Pancreas (tissue), 10 donors: ENCODE results near the gene CDS2. TPM values are rescaled to one million over a fixed set of nuclear protein-coding genes. Genes with fewer than 3 reads are reported as not detected.

Experiments used
- ATAC-seq, 4 donors: fragments of 200-7000 bp; cut with Tn5 transposase; one replicate each; pipeline versions ENCODE4 v1.8.0 to v1.9.1; 2020; ENCODE audit warnings: mild to moderate bottlenecking in 4 of 4, moderate library complexity in 4 of 4
- DNase-seq, 6 donors: peaks; one replicate each; pipeline ENCODE4 v3.0.0-alpha.2; 2020
- FAIRE-seq: peaks from 2 replicates; lab custom pipeline; 2012; peaks lifted over from hg19 to GRCh38; lab: Jason Lieb, UNC
- H3K27ac ChIP-seq, 4 donors: fragments of 200-600 bp; sonication (generic); 1 replicate in 3 of 4; 2 replicates in 1 of 4; pipeline versions ENCODE4 v1.5.0 to v1.8.0; 2020
- H3K27me3 ChIP-seq, 4 donors: fragments of 200-600 bp; one replicate each; pipeline ENCODE4 v1.8.0; 2021
- H3K36me3 ChIP-seq, 3 donors: fragments of 200-600 bp; sonication (generic) in 1 of 3; one replicate each; pipeline versions ENCODE4 v1.5.0 to v1.8.0; 2020 to 2021
- H3K4me1 ChIP-seq, 3 donors: fragments of 200-600 bp; one replicate each; pipeline ENCODE4 v1.8.0; 2021
- H3K4me3 ChIP-seq, 4 donors: fragments of 200-600 bp; sonication (generic) in 2 of 4; one replicate each; pipeline versions ENCODE4 v1.5.0 to v1.8.0; 2020 to 2021
- H3K9me3 ChIP-seq, 4 donors: fragments of 200-600 bp; one replicate each; pipeline ENCODE4 v1.8.0; 2021
- CTCF ChIP-seq, 4 donors: fragments of 200-600 bp; sonication (generic) in 3 of 4; IDR thresholded peaks; one replicate each; pipeline versions ENCODE4 v1.5.0 to v1.8.0; 2021; ENCODE audit warnings: antibody characterized with exemption in 4 of 4
- WGBS, 2 donors: extraction: QIAGEN DNeasy Blood & Tissue Kit; methylation state at CpG; one replicate each; pipeline ENCODE4 v1.1.7; 2013; 5-methylcytosine and 5-hydroxymethylcytosine counted together
- intact Hi-C, 3 donors: fragments of 100-400 bp; cut with DNase I; formaldehyde crosslinking; loops; one replicate each; pipeline versions ENCODE4 v1.11.1 to v1.14.2; 2022
- polyA plus RNA-seq, 2 donors: library from polyadenylated mRNA; stranded (reverse); fragments of 200-250 nt; gene quantifications; one replicate each; pipeline ENCODE4 v1.2.3, GENCODE V29; 2013
- total RNA-seq, 6 donors: library from RNA; stranded (reverse); fragmentation: NEBNext Ultra II Directional in 4 of 6; extraction: Animal tissue kit (Norgen Biotek cat#: 25700) in 4 of 6; gene quantifications; one replicate each; pipeline versions ENCODE4 v1.2.1 to v1.2.4, GENCODE V29; 2021 to 2023
- donor health status: healthy with polysubstance abuse.
- donor health status: DM: no; HTN: no; CAD: no; lungs with moderate emphysema.
- donor health status: DM: no; HTN: no; CAD: no.
- donor health status: control.
- donor health status: control.
- donor health status: Bipolar disorder and iron deficiency.
- donor health status: DM: yes; HTN: yes; CAD: no.
- donor health status: DM: no; HTN: no; CAD: no.
- donor health status: DM: no; HTN: no; CAD: no.
- donor health status: DM: yes; HTN: yes; CAD: no.

Gene CDS2
- total and polyA plus RNA-seq, 8 donors: 4.6 to 27.1 (median 14.6) TPM

DNA sequence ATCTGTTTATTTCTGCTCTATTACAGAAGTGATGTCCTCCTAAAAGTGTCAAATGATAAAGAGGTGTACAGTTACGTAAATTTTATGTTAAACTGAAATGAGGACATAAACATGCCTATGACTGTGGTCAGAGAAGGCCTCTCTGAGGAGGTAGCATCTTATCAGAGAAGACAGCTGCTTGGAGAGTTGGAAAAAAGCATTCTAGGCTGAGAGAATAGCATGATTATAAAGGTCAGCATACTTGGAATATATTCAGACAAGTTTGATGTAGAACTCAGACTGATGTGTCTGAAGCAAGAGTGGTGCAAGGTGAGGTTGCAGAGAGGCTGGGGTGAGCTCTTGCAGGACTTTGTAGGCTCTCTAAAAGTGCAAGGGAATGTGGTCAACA is 3.9 kb upstream of the CDS2 start:
- no peaks in the 10 kb centered on the region for H3K9me3 ChIP-seq
- WGBS, 2 donors: 87 to 95% methylated on average over 1 of the region's 1 CpG
- no peak overlapping the region for H3K27ac ChIP-seq
- H3K27me3 ChIP-seq: no peaks in the 10 kb centered on the region
- DNase-seq: no peak
- intact Hi-C loops: no loop called here
- no peak for FAIRE-seq
- H3K36me3 ChIP-seq: peaks cover 0 to under 1% (median 0%) of the 10 kb centered on the region in 3 donors
- TF ChIP-seq CTCF (IDR thresholded peaks at IDR 0.05): no peak
- no peak overlapping the region for H3K4me3 ChIP-seq
- ATAC-seq: no peak
- peaks cover 8 to 9% (median 8%) of the 10 kb centered on the region in 3 donors for H3K4me1 ChIP-seq

DNA sequence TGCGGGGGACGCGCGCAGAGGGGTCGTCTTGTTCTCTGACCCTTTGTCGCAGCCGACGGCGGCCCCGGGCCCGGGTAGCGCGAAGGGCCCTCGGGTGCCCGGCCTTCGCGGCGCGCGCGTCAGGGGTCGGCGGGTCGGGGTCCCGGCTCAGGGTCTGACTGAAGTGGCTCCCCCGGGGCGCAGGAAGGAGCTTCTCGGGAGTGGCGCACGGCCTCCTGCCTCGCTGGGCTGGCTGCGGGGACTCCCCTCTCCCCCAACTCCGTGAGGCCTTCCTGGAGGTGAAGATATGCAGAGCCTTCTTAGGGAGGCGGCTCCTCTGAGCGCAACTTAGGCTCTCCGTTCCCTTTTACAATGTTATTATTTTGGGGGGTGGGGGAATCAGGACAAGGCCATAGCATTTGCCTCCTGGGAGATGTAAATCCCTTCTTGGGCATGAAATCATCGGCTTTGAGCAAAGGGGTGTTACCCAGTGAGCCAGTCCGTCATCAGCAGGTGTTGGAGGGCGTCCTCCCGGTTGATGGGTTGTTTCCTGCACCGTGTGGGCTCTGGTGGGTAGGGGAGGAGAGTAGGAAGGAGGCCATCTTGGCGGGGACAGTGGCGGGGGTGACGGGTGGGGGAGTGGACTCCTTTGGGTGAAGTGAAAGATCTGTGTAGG is 523 bp downstream of the CDS2 start:
- no peaks in the 10 kb centered on the region for H3K36me3 ChIP-seq
- H3K4me1 ChIP-seq: peaks cover 0 to 6% (median 2%) of the 10 kb centered on the region in 3 donors
- no peaks in the 10 kb centered on the region for H3K27me3 ChIP-seq
- intact Hi-C loops: loop anchor here in 1 of 3 donors (5.0 kb wide), 1 partner anchor 65 kb away; no protein-coding TSS in a partner anchor
- peak overlapping the region; percentile 93 to 95 (median 93) for H3K27ac ChIP-seq
- H3K9me3 ChIP-seq: no peaks in the 10 kb centered on the region
- FAIRE-seq: no peak
- peak; percentile 47 to 87 (median 60) for DNase-seq
- peak; percentile 6 to 31 (median 20) for ATAC-seq
- TF ChIP-seq CTCF (IDR thresholded peaks at IDR 0.05): no peak
- WGBS, 2 donors: 0 to 1% methylated on average over 20 to 44 of the region's 44 CpGs
- peak overlapping the region; percentile 84 to 93 (median 92) for H3K4me3 ChIP-seq

- Histone ChIP-seq H3K9me3 (no peaks in the 10 kb centered on the region), H3K27me3 (no peaks in the 10 kb centered on the region), H3K4me1 (peaks cover 0 to 6% (median 2%) of the 10 kb centered on the region in 3 donors), H3K4me3 (peak overlapping the region; percentile 84 to 93 (median 92)), H3K27ac (peak overlapping the region; percentile 93 to 95 (median 93)), H3K36me3 (no peaks in the 10 kb centered on the region)
- intact Hi-C loops: loop anchor here in 1 of 3 donors (5.0 kb wide), 1 partner anchor 64 kb away; no protein-coding TSS in a partner anchor
- no peak for TF ChIP-seq CTCF (IDR thresholded peaks at IDR 0.05)
- no peak for FAIRE-seq
- no peak for DNase-seq
- no peak for ATAC-seq
- WGBS, 2 donors: 42 to 46% methylated on average over 6 of the region's 6 CpGs
Observed at GRCh38 chr20:5127859-5128424, 1.1 kb downstream of the CDS2 start.

DNA sequence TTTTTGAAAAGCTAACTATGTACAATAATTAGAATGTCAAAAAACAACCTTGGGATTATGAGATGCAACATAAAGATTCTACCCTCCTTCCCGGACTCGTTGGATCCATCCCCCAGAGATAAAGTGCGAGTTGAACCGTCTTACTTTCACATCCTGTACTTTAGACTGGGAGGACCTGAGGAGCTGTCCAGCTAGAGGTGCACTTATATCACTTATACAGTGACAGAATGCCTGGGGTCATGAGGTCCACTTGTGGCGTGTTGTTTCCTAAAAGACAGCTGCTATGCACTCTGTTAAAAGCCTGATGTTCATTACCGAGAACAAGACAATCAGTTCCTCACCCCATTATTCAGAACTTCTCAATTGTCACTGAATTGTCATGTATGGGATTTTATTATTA is 2.1 kb downstream of the CDS2 start:
- no peak for FAIRE-seq
- Histone ChIP-seq H3K4me1 (peaks cover 0 to 6% (median 2%) of the 10 kb centered on the region in 3 donors), H3K36me3 (no peaks in the 10 kb centered on the region), H3K9me3 (no peaks in the 10 kb centered on the region), H3K27me3 (no peaks in the 10 kb centered on the region), H3K4me3 (no peak overlapping the region), H3K27ac (no peak overlapping the region)
- TF ChIP-seq CTCF (IDR thresholded peaks at IDR 0.05): no peak
- DNase-seq: no peak
- intact Hi-C loops: loop anchor here in 1 of 3 donors (5.0 kb wide), 1 partner anchor 63 kb away; no protein-coding TSS in a partner anchor
- no peak for ATAC-seq
- 71 to 73% methylated on average over 6 of the region's 6 CpGs for WGBS, 2 donors

DNA sequence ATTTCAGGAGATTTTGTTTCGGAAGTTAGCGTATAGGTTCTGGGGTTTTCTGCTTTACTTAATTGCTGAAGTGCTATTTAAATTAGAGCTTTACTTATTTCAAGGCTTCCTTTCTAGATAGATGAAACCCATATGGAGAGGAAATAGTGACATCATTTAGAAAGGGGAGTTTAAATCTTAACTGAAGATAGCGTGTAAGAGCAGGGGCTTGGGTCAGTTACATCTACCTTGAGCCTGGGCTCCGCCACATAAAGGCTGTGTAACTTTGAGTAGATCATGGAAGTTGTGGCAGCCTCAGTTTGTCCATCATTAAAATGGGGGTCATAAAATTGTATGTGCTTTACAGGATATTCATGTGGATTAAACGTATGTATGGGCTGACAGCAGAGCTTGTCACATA is 4.7 kb downstream of the CDS2 start:
- no peak for DNase-seq
- no peak for FAIRE-seq
- Histone ChIP-seq H3K27ac (no peak overlapping the region), H3K4me1 (peaks cover 0 to 10% (median 2%) of the 10 kb centered on the region in 3 donors), H3K36me3 (no peaks in the 10 kb centered on the region), H3K27me3 (no peaks in the 10 kb centered on the region), H3K4me3 (no peak overlapping the region), H3K9me3 (no peaks in the 10 kb centered on the region)
- ATAC-seq: no peak
- 83 to 89% methylated on average over 5 of the region's 5 CpGs for WGBS, 2 donors
- intact Hi-C loops: no loop called here
- no peak for TF ChIP-seq CTCF (IDR thresholded peaks at IDR 0.05)
